ENCODE results near the gene ZBTB20.

ZBTB20 gene

DNA sequence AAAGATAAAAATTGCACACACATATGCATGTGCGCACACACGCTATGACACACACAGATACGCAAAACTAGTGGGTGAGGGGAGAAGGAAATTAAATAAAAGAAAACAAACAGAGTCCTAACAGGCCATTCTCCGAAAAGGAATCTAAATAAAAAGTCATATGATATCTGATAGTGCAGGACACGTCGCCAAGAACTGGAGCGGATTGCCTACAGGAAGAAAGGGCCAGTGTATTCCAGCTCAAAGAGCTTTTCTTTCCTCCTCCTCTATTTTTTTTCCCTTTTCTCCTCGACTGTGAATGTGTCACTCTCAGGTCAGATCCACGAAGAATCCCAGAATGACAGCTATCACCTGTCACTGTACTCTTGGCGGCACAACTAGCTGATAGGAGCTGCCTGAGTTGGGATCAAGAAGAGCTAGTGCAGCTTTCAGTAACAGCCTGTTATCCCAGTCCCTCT, 695.5 kb downstream of the ZBTB20 start:
- no peak for DNase-seq

DNA sequence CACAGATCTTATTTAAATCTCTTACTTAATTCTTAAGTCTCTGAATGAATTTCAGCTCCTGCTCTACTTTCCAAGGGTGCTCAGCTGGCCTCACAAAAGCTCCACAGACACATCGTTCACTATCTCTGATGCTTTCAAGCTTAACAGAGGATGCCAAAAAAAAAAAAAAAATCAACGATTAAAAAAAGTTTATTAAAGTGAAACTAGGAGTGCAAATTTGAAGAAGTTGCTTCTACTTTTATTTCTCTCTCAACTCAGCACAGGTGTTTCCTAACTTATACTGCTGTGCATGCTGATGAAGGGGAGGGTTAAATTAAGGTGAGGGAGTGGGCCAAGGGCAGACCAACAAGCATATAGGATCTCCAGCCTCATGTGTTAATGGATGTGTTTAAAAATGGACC, 696.0 kb downstream of the ZBTB20 start:
- DNase-seq = no peak

DNA sequence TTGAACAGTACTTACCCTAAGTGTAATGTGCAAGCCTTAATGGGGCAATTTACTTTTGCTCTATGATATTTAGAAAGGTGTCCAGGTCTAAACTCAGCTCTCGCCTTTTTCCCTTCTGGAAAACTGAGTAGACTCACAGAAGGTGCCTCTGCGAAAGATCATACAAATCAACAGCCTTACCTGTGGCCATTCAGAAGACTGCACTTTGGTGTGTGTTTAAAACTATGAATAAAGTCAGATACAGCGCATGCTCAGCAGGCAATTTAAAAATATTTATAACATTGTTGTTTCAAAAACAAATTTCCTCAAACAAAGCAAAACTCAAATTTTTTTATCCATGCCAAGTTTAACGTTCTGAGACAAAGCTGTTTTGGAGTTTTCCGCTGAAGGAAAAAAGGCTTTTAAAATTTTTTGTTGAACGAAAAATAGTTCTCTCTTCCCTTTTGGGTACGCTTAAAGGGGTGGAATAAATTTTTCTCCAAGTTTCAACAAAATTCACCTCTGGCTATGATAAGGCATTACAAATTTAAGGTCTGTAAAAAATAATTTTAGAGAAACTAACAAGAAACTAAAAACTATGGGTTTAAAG, 697.0 kb downstream of the ZBTB20 start:
- no peak for DNase-seq

DNA sequence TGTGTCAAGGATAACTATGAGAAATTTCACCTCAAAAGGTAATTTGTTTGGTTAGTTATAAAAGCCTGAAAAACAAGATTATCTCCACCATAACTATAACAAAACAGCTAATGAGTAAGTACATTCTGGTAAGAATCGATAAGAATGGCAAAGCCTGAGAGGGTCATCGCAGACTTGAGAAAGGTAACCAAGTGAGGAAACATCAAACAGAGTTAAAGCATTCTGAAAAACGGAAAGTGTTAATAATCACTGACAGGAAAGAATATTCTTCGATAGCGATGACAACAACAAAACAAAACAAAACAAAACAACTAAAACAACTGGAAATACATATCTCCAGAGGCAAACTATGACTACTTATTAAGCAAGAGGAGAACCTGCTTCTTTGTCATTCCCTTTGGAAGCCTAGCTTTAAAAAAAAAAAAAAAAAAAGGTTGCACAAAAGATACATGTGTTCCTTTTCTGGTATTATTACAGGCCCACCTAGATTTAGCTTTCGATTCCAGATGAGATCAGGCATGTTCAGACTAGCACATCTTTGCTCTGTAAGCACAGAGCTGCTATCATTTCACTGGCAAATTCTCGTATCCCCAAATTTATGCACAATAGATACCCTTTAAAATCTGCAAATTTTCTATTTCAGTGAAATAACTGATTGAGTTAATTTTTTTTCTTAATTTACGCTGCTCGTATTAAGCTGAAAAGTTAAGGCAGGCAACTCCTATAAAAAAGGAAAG, 697.6 kb downstream of the ZBTB20 start:
- DNase-seq = no peak

DNA sequence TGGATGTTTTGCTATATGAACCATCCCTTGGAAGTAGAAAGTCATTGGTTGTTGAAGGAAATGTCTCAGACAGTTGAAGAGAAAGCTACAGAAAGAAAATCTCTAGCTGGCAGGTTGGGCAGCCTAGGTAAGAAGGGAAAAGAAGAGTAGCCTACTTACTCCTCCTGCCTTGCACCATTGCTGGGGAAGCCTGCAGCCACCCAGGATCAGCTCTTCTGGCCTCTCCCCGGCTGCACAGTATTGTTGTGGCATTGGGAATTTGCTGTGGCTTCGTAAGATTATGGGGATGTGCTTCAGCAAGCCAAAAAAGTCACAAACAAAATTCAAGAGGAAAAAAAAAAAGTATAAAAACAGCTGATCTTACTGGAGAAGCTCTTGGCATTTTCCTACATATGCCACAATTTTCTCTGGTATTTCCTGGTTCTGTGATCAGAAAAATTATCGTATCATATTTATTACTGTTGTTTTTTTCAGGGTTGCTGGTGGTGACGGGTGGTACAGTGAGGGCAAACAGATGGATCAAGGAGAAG, 699.1 kb downstream of the ZBTB20 start:
- DNase-seq = no peak

DNA sequence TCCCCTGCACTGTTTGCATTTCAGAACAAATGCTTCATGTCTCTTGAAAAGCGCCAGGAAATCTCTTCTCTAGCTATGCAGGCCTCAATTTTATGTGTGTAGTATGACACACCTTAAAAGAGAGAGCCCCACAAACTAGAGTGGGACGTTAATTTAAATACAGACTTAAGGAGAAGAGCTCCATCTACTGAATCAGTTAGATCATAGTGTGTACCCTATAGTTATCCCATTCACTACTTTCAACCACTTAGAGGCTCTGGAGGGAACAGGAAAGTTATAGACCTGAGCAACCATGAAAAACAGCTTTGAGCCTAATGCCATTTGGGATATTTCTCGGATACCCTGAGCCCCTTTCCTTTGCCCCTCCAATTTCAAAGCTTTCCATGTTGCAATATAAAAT, 699.5 kb downstream of the ZBTB20 start:
- DNase-seq = peak; percentile 9

DNA sequence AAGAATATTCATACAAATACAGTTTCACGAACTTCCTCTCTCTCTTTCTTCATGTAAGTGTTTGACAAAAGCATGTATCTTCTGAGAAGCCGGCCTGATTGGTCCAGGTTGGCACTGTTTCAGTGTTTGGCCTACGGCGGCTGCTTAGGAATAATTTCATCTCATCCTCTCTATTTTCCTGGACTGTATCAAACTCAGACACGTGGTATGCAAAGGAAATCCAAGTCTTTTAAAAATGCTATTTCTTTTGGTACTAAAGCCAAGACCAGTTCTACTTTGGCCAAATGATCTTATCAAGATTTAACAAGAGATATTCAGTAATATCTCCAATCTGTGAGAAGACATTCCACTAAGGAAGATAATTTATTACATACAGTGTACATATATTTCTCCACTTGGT, 700.5 kb downstream of the ZBTB20 start:
- no peak for DNase-seq

DNA sequence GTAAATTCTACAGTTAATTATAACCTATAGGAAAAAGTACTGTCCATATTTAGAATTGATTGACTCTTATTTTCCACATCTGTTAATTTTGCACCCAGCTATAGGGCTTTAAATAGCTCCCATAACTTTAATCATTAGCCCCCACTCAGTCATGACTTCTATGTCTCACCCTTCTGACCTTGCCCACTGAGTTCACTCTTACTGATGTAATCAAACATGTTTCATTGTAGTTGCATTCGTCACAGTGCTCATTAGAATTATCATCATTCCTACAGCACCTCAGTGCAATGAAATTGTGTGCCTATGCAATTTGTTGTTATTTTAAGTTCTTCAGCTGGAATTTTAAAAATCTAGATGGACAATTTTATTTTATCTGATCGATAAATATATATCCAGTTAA, 701.9 kb downstream of the ZBTB20 start:
- DNase-seq = no peak

DNA sequence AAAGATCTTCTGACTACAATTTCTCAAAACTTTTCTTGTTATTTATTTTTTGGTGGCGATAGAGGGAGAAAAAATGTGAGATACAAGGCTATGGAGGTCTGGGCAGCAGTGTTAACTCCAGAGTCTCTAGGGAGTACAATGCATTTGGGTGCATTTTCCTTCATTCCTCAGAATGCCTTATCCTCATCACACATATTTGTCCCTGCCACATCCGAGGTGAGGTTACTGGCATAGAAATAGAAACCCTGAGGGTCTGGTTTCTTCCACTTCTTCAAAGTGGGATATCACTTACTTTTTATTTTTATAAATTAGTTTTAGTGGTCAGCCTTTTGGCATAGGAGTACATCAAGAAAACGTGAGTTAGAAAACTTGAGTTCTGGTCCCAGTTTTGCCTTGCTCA, 702.9 kb downstream of the ZBTB20 start:
- no peak for DNase-seq

DNA sequence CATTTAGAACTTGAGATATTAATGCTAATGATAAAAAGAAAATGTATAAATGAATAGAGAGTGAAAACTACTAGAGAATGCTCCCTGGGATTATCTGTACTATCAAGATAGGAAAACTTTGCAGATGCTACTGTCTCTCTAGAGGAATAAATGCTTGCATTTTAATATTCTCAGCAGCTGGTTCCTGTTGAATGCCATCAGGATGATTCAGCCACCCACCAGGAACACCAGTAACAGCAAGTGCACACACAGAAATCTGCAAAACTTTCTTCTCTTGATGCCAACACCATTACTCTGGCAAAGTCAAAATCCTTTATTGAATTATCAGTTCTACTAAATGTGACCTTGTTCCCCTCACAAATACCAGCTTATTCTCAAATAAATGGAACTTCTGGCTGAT, 704.8 kb downstream of the ZBTB20 start:
- no peak for DNase-seq

DNA sequence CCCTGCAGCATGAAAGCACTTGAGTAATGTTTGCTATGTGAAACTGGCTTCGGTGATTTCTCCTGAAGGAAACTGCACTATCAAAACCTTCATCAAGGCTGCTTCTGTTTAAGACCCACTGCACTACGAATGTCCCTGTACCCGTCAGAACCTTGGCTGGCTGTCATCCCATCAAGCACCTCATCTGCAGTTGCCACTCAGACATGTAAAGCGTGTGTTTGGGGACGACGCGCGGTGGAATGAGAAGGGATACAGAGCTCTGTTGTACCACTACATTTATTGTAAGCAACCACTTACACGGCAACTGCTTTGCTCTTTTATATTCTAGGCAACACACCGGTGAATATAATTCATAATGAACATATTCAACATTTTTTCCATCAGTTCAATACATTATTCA, 705.7 kb downstream of the ZBTB20 start:
- DNase-seq = no peak

DNA sequence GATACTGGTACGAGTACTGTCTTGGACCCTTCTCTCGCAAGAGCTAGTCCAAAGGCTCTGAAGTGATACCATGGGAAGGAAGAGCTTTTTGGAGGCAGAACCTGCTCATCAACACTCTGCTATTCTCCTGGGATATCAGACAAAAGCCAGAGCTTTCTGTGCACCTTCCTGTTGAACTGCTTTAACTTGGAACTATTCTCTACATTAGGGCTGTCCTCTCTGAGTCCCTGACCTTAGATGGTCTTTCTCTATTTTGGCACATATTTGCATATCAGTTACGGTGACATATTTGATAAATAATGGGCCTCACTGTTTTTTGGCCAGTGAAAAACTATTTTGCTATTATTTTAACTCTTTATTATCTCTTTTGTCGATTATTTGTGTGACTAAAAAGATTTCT, 706.4 kb downstream of the ZBTB20 start:
- no peak for DNase-seq

DNA sequence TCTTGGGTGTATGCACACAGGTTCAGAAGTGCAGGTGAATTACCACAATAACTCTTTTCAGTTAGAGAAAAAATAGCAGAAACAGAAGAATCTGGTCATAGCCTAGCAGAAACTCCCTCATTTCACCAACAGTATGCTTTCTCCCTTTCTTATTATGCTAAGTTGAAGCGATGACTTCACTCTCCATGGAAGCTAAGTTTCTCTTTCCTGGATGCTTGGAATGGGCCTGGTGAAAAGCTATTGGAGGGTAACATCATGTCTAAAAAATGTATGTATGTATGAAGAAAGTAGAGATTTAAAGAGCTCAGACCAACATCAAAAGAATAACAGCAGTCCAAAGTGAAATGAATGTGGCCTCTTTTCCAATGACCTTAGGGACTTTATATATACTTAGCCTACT, 707.8 kb downstream of the ZBTB20 start:
- no peak for DNase-seq

DNA sequence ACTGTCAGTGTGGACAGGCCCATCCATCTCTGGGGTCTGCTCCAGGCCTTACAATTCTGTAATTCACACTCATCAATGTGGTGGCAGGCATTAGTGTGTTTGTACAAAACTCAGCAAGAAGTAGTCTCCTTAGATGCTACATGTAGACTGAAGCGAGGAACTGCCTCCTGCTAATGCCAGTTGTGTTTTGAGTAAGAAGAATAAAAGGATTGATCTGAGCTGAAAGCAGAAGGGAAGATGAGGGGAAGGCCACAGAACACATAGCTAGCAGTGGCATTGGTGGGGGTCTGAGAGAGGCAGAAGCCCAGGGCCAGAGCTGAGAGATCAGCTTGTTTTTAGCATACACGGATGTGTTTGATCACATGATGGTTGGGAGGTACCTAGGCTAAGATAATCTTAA, 709.2 kb downstream of the ZBTB20 start:
- DNase-seq = no peak

DNA sequence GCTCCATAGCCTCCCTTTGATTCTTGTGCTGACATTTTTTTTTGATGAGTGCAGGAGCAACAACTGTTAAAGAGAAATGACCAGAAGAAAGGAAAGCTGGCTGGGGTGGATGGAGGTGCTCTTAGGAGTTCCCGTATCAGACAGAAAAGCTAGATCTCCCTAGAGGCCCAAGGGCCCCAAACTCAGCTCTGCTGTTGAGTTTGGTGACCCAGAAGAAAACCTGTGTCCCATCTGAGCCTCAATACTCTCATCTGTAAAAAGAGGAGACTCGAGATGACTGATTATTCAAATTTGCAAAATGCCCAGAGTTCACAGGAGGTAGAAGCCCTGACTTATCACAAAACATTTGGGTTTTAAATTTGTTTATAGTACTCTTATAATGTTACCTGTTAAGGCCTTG, 710.9 kb downstream of the ZBTB20 start:
- DNase-seq = no peak

DNA sequence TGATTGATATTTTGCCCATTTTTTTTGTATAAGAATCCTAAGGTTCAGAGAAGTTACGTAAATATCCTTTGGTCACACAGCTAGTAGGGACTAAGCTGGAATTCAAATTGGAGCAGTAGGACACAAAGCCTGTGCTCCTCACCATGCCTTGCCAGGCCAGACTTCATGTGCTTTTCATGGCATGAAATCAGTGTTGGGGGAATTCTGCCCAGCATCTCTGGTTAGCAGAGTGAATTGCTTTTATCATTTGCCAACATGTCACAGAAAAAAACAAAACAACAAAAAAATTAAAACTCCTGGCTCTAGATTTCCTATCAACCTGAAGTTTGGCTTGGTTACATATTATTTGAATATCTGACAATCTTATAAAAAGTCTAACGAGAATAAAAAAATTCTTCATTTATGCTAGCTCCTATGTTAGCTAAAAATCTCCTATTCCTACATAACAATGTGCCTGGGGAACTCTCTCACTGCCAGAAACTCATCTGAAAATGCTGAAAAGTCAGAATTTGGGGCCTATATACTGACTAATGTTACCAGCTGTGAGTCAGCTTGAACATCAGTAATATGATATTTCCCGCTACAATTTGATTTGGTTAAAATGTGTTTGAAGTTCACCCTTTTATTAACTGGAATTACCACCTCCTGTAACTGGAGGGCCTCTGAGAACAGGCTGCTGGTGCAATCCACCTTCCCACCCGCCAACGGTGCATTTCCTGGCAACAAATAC, 711.5 kb downstream of the ZBTB20 start:
- DNase-seq = no peak

DNA sequence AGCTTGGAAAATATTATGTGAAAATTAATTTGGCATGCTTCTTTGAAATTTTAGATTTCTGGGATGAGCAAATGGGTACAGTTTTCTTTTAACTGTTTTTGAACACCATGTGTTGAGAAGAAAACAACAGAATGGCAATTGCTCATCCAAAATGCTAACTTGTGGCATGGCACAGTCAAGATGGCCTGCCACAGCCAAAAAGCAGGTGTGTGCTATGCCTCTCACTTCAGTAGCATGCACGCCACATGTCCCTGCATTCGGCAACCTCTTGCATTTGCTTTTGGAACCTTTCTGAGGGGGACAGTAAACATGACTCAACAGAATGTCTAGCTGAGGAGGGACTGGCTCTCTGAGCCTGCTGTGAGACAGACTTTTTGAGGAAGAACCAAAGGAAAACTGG, 714.8 kb downstream of the ZBTB20 start:
- DNase-seq = no peak

DNA sequence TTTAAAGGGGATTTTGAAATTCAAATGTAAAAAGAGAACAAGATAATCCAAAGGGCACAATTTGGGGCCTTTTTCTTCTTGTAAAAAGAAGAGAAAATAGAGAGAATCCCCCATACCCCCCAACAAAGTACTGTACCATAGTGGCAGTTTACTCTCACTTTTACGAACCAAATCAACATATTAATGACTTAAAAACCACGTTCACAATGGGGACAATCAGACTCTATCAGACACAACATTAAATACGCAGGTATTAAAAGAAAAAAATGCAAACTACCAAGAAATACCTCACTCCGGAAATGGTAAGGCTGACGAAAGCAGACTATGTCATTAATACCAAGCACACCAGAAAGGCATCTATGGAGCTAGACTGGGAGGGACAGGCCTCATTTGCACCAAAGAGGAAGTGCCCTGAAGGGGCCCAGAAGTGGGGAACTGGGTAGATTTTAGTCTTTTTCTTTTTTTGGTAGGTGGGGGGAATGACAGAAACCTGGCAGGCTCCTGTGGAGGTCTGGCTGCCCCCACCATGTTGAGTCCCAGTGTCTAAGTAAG, 719.0 kb downstream of the ZBTB20 start:
- no peak for DNase-seq

DNA sequence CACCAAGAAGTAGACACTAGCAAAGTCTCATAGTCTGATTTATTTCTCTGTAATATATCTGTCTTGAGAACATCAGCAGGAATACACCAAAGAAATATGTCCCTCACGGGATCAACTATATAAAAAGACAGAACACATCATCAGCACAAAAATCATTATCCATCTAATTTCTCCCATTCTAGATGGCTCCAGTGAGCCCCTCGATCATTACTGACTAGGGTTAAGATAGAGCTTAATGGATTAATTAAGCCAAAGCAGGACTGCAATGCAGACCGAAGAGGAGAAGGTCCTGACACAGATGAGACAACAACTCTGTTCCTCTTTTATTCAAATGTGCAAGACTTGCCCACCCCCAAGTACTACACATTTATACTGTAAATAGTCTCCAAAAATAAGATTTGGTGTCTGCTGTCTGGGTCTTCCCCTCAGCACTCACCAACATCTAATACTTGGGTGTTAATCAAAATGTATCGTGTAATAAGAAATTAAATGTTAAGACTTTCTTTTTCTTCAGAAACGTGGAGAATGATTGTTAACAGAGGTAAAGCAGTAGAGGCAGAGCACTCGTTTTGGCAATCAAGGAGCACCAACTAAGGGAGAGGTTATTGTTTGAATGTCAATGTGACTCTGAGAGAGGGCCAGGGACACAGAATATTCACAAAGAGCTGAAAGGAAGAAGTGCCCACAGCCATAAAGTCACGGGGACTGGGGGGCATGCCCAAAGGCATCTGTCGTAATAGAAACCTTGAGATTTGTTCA, 719.6 kb downstream of the ZBTB20 start:
- DNase-seq = no peak

DNA sequence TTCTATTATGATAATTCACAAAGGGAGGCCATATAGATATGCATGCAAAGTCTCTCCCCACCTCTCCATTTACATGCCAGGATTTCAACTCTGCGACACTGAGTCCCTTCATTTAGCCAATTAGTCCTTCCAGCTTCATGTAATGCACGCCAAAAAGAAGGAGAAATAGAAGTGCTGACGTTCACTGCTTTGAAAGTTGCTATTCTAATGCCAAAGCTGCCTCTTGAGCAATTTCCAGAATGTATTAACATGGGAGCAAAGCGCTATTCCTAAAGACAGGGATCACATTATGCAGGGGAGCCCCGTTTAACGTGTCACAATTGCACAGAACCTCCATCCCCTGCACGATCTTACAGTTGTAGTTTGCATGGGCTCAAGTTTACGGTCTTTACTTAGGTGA, 722.8 kb downstream of the ZBTB20 start:
- DNase-seq = no peak

DNA sequence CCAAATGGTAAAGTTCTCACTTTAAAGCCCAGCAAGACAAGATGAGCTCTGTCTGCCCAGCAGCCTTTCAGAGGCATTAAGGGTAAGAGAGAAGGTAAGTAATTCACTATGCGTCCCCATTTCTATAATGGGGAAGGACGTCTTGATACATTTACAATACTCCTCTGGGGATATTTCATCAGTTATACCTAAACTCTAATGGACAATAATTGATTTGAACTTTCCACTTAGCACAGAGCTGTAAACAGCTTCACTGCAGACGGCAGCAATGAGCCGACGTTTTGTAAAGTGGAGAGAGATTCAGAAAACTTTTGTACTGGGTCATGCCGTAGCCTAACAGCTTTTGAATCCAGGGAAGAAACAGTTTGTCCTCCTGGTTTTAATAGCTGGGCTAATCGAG, 725.9 kb downstream of the ZBTB20 start:
- no peak for DNase-seq

DNA sequence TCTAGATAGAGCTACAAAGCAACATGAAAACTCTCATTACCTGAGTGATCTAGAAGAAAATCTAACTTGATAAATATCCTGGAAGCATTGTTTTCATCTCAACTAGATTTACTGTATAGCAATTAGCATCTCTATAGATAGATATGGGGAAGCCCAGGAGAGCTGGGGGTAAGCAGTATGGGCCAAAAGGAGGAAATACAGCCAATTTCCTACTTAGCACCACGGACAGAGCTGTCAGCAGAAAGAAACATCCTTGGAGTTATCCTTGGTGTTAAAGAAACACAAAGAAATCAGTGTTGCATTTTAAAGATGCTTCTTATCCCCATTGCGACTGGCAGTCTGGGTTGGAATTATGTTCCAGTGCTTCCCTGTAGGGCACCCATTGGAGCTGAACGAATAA, 727.0 kb downstream of the ZBTB20 start:
- no peak for DNase-seq

Measured in NCI-H1436 (cell line).